Measurements from ENCODE around the gene CORIN.
"Not testable (repeated sequence)": the region's sequence is repeated elsewhere in the genome, so short reads cannot be mapped to it uniquely, and the experiment has no call there.

CORIN gene

GRCh38 chr4:47767956-47768355 lies 69.9 kb downstream of the CORIN start:
- DNase-seq (ENCODE audit: low spot score) = not testable (repeated sequence)

GRCh38 chr4:47763279-47763678 lies 74.6 kb downstream of the CORIN start:
- no peak for DNase-seq (ENCODE audit: low spot score)

GRCh38 chr4:47762376-47763266 lies 75.2 kb downstream of the CORIN start:
- DNase-seq (ENCODE audit: low spot score) = no peak

GRCh38 chr4:47753316-47753715 lies 84.6 kb downstream of the CORIN start:
- not testable (repeated sequence) for DNase-seq (ENCODE audit: low spot score)

GRCh38 chr4:47752214-47752613 lies 85.7 kb downstream of the CORIN start:
- DNase-seq (ENCODE audit: low spot score) = no peak

GRCh38 chr4:47750788-47751187 lies 87.1 kb downstream of the CORIN start:
- DNase-seq (ENCODE audit: low spot score) = no peak

GRCh38 chr4:47749858-47750257 lies 88.0 kb downstream of the CORIN start:
- no peak for DNase-seq (ENCODE audit: low spot score)

GRCh38 chr4:47749060-47749459 lies 88.8 kb downstream of the CORIN start:
- DNase-seq (ENCODE audit: low spot score) = no peak

- no peak for DNase-seq (ENCODE audit: low spot score)
These were observed 89.9 kb downstream of the CORIN start for GRCh38 chr4:47747846-47748494.

GRCh38 chr4:47747211-47747610 lies 90.7 kb downstream of the CORIN start:
- DNase-seq (ENCODE audit: low spot score) = no peak

- DNase-seq (ENCODE audit: low spot score) = no peak
These were observed 91.7 kb downstream of the CORIN start for GRCh38 chr4:47746122-47746521.

- DNase-seq (ENCODE audit: low spot score) = no peak
These were observed 93.0 kb downstream of the CORIN start for GRCh38 chr4:47744843-47745382.

- DNase-seq (ENCODE audit: low spot score) = no peak
These were observed 93.6 kb downstream of the CORIN start for GRCh38 chr4:47744253-47744652.

- DNase-seq (ENCODE audit: low spot score) = no peak
These were observed 96.7 kb downstream of the CORIN start for GRCh38 chr4:47741200-47741599.

- no peak for DNase-seq (ENCODE audit: low spot score)
These were observed 100.5 kb downstream of the CORIN start for GRCh38 chr4:47737326-47737725.

GRCh38 chr4:47736555-47736954 lies 101.3 kb downstream of the CORIN start:
- DNase-seq (ENCODE audit: low spot score) = no peak

- no peak for DNase-seq (ENCODE audit: low spot score)
These were observed 101.7 kb downstream of the CORIN start for GRCh38 chr4:47736146-47736545.

- DNase-seq (ENCODE audit: low spot score) = no peak
These were observed 104.3 kb downstream of the CORIN start for GRCh38 chr4:47733302-47734175.

GRCh38 chr4:47731182-47731581 lies 106.7 kb downstream of the CORIN start:
- DNase-seq (ENCODE audit: low spot score) = no peak

GRCh38 chr4:47729131-47729680 lies 108.7 kb downstream of the CORIN start:
- DNase-seq (ENCODE audit: low spot score) = no peak

- DNase-seq (ENCODE audit: low spot score) = no peak
These were observed 115.8 kb downstream of the CORIN start for GRCh38 chr4:47721892-47722575.
